Activated gamma-delta T cell treated with Interleukin-2 at 50 U/mL for 16 hours (primary cell): ENCODE data around the gene MYL12B.
A peak's percentile ranks its signal among the peaks of the same experiment; 100 is the strongest.
"Not testable (repeated sequence)": the region's sequence is repeated elsewhere in the genome, so short reads cannot be mapped to it uniquely, and the experiment has no call there.

Experiments
- DNase-seq: peaks from one replicate; pipeline ENCODE4 v3.0.0-alpha.2; 2020

Gene MYL12B

DNA sequence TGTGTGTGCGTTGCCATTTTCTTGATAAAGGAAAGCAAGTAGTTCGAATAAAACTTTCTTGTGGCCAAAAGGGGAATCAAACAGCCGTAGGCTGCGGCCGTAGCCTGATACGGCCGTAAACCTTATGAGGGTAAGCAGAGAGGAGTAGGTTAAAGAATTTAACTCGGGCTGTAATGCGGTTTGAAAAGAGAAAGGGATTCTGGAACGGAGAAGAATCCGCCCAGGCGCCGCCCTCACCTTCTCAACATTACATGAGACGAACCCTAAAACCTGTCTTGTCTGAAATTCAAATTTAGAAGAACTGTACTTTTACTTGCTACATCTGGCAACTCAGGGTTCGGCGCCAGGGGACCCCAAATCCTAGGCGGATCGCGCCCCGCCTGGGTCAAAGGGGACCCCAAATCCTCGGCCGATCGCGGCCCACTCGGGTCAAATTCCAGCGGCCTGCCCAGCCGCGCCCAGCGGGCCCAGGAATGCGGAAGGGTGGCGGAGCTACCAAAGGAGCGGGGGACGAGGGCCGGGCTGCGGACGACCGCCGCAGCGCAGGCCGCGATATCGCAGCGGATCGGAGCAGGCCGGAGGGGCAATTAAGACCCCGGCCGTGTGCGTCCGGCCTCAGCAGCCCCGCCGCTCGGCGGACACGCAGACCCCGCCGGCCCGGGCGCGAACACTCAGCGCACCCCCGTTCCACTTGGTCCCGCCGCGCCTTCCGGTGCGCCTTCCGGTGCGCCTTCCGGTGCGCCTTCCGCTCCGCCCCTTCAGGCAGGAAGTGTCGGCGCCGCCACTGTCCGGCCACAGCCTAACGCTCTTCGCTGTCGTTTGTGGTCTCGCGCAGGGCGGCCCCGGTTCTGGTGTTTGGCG lies at the start of gene MYL12B:
MYL12B (plus strand) TSS at position 761 of the 861 bp plus-strand sequence. CDS start 10,766 bp downstream, outside the sequence.
- peak; percentile 83 for DNase-seq

DNA sequence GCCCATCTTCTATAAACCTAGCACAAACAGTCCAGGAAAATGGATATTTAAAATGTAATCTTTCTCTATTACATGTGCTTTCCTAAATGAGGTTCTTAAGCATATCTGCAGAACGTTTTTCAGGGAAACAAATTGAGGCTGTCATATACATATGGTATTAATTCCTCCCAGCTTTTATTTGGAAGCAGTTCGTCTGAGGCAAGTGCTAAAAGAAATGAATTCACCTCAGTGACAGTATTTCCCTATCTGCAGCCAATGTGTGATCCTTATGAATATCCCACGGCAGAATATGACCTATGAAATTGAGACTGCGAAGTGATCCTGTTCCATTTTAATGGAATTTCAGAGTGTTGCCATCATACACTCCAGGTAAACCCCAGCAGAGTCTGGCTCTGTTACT lies 49.3 kb upstream of the MYL12B start:
- DNase-seq, result no peak

DNA sequence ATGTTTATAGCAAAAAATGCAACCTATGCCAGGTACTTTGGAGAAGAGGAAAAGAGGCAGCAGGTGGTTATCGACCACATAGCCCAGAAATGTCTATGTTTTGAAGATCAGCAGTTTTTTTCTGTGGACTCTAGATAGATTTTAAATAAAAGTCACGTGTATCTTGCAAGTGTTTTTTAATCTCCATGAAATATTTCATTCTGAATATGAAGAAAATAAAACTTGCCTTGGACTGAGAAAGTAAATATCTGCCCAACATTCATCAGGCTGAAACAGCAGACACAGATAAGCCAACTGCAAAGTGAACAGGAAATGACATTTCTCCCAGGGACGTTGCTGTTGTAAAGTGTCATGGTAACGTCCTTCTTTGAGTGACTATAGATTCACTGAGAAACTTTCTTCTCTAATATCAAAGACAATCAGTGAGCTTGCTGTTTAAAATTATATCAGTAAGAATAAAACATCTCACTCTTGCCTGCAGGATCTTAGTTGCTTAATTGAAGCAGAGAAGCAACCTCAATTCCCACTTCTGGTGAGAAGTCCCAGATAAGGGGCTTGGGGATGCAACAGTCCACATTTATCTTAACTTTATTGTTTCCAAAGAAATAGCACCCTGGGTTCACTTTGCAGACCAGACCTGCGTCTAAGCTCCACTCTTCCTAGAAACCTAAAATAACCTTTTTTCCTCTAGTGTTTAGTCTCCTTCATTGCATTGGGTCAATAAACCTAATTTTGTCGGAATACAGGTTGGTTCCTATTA lies 48.5 kb upstream of the MYL12B start:
- no peak for DNase-seq

DNA sequence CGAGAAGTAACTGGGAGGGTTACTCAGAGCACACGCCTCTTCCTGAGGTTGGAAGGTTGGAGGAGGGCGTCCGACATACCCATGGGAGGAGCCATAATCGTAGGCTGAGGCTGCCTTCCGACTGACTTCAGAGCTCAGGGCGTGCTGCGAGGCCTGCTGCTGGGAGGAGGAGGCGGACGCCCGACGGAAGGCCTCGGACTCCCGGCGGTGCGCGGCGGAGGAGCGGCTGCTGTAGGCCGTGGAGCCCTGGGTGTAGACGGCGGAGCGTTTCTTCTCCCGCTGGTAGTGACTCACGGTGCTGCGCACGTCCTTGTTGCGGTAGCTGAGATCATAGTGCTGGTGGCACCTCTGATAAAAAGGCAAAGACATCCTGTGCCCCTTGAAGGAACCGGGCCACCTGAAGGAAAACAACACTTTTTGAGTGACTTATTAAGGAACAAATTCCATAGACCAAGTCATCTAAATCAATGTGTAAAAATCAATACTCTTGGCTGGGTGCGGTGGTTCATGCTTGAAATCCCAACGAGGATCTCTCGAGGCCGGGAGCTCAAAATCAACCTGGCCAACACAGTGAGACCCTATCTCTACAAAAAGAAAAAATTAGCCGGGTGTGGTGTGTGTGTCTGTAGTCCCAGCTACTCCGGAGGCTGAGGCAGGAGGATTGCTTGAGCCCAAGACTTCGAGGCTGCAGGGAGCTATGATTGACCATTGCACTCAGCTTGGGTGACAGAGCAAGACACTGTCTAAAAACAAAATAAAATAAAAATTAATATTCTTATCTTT lies 46.9 kb upstream of the MYL12B start:
- no peak for DNase-seq

DNA sequence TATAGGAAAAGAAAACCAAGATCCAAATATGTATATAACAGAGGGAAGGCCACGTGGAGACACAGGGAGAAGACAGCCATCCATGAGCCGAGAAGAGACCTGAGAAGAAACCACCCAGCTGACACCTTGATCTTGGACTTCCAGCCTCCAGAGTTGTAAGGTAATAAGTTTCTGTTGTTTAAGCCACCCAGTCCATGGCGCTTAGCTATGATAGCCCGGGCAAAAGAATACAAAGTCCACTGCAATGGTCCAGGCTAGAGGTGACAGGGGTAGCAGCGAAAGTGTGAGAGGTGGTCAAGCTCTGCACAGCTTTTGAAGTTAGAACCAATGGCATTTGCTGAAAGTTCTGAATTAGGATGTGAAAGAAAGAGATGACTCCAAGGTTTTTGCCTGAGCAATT lies 44.9 kb upstream of the MYL12B start:
- no peak for DNase-seq

DNA sequence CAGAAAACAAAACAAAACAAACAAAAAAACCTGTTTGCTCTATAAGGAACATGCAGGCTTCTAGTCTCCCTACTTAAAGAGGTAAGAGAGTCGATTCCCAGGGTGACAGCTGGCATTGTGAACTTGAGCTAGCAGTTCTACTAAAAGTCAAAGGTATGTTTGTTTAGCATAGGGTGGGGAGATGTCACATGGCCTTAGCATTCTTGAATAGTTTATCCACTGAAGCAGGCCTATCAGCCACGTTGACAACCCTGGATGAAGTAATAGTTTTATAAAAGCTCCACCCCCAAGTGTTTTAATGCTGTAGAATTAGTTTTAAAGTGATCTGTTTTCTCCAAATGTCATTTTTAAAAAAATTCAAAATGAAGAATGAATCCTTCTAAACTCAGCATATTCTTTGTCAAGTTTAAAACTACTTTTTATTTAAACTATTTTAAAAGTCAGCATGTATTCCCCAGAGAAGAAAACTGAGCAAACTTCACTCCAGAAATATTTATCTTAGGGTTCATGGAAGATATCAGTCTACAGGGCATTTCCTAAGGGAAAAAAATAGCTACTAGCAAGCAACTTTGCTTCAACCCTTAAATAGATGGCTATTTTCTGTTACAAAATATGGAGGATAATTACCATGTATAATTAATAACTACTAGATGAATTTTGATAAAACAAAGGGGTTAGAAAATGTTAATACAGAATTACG lies 43.8 kb upstream of the MYL12B start:
- no peak for DNase-seq

DNA sequence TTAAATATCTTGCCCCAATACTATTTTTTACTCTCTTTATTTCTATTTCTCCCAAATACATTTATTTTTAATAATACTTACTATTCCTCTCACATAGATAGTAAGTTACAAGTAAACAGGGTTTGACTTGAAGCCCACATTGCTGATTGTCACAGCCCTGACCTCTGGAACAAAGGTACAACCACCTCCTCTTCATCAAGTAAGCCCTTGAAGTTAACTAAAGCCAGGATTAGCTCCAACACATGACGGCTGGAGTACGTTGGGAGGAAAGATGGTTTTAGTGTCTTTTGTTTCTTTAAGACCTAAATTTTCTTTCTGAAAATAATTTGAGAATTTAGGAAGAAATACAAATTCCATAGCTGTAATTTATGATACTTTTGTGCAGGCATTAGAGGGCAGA lies 43.1 kb upstream of the MYL12B start:
- DNase-seq, result no peak

DNA sequence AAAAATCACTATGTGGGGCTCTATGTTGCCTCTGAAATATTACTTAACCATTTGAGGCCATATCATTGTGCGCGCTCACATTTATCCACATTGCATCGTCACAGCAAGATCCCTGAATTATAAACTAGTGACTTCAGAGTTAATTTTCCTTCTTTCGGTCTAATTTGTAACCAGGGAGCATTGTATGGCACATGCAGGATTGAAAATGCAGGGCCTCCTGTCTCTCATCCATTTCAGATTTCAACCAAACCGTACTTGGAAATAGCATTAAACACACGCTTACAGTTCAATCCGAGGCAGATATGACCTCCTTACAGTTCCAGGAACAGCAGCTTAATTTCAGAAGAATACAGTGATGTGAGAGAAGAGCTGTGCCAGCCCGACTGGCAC lies 42.7 kb upstream of the MYL12B start:
- no peak for DNase-seq

DNA sequence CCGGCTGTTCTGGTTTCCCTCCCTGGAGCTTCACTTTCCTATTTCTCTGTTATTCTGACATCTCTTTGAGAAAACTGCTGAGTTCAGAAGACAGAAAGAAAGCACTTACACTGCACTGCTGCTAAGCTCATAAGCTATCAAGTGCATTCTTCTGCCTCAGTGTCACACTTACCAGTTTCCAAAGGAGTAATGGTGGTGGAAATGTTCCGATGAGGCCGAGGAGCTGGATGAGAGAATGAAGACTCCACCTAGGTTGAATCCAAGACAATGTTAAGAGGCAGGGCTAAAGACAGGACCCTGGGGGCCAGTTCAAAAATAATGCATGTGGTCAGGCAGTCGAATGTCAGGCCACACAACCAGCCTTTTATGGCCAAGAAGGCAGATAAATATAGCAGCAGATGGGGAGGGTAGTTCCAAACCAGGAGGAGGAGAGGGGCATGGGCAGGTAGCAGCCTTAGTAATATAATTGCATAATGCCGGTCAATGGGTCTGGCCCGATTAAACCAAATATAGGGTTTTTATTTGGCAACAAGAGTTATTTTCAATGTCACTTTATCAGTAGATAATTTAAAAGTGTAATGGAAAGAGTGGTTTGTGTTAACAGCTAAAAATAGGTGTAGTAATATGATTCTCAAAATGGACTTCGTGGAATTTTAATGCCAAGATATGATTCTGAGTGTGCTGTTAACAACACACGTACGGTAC lies 42.1 kb upstream of the MYL12B start, which contains the start of gene MYOM1:
MYOM1 (minus strand) TSS at position 338 of the 705 bp plus-strand sequence. CDS start 4,745 bp downstream, outside the sequence.
- no peak for DNase-seq

DNA sequence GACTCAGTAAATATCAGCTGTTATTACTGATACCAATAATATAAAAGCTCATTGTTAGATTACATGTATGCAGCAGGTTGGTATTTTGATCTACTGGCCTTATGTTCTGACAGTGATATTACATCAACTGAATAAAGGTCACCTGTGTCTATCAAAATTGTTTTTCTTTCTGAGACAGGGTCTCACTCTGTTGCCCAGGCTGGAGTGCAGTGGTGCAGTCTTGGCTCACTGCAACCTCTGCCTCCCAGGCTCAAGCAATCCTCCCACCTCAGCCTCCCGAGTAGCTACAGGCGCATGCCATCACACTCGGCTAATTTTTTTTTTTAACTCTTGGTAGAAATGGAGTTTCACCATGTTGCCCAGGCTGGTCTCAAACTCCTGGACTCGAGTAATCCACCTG lies 41.1 kb upstream of the MYL12B start:
- DNase-seq, result not testable (repeated sequence)

DNA sequence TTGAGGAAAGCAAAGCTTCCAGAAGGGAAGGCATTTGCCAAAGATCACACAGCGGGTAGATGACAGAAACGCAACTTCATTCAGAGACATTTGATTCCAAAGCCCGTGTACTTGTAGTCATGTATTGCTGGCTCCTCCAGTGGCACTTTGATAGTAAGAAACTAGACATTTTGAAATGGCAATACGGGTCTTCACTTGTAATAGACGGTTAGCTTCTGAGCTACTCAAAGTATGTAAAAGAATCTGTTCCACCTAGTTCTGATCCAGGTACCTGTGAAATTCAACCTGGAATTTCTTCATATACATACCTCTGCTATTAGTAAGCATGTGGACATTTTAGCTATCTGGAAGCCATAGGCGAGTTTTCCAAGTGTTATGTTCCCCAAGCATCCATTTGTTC lies 40.4 kb upstream of the MYL12B start:
- no peak for DNase-seq

DNA sequence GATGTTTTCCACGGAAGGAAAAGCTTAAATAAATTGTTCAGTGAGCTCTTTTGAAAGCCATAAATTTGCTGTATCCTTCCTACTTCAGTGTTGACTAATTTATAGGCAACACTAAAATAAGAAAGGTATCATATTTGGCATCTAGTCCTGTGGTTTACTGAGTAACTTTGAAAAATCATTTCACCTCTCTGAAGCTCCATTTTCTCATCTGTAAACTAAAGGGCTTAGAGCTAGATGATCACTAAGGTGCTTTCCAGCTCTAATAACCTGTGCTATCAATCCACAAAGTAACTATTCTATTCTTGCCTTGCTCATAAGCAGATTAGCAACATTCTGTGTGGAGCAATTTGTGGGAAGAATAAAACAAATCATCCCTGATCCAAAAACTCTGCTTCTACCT lies 38.6 kb upstream of the MYL12B start:
- DNase-seq, result no peak

DNA sequence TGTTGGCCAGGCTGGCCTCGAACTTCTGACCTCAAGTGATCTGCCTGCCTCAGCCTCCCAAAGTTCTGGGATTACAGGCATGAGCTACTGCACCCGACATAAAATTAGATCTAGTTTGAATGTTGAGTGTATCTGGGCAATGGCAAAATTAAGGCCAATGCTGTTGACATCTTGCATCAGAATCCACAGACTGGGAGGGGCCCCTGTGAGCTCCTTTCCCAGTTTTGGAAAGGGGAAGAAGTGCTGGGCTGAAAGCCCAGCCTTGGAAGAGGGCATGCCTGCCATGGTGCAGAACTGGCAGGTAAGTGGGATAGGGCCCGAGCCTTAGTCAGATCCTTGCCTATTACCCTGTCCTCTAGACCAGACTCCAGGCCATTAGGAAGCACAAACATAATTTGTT lies 37.7 kb upstream of the MYL12B start:
- no peak for DNase-seq

DNA sequence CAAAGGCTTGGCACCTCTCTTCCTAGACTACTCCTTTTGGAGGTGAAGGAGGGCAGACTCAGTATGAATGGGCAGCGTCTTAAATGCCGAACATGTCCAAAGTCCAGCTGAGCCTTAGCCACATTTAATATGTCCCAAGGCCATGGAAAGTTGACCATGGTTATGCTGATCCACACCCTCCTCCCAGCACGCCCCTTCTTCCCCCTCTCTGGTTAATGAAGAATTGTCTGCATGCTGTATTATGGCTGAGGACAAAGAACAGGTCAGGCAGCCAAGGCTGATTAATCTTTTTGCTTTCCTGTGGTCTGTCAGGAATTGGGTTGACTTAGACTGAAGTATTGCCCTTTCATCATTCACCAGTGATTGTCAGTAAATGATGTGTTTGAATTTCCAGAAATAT lies 36.3 kb upstream of the MYL12B start:
- no peak for DNase-seq

DNA sequence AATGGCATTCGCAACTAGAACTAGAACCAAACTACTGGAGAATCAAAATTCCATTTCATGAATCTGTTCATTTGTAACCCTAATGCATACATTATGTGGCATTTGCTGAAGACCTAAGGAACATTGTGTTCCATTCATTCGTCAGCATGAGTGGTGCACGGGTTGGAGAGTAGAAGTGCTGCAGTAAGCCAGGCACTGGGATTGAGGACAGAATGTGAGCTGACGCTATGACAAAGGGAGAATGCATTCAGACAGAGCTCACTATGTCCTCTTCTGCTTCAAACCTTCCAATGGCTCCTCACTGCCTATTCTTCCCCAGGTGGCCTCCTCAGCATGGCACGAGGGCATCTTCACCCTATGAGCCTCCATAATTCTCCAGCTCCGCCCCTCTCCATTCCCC lies 35.9 kb upstream of the MYL12B start:
- DNase-seq, result no peak

DNA sequence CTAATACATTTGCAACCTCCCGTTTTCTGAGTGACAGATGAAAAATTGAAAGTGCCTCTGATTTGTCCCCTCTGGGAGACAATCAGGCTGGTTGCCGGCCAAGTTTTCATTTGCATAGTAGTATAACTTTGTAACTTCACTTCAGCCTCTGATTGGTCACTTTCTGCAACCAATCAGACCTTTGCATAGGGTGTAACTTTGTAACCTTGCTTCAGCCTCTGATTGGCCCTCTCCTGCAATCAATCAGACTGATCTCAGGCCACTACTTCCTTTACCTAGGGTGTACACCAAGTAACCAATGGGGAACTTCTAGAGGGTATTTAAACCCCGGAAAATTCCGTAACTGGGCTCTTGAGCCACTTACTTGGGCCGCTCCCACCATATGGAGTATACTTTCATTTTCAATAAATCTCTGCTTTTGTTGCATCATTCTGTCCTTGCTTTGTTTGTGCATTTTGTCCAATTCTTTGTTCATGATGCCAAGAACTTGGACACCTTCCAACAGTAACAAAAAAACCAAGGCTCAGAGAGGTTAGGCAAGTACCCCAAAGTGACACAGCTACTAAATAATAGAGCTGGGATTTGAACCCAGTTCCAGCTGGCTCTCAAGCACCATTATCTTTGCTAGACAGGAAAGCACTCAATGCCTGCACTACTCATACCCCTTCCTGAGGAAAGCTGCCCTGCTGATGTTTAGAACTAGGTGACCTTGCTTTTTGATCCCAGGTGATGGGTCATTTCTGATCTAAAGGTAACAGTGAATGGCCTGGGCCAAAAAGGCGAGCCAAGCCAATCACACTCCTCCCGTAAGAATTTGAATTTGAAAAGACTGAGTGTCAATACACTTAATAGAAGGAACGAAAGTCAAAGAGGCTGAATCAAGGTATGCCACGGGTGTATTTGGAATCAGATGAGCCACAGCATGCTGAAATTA lies 31.3 kb upstream of the MYL12B start:
- no peak for DNase-seq

DNA sequence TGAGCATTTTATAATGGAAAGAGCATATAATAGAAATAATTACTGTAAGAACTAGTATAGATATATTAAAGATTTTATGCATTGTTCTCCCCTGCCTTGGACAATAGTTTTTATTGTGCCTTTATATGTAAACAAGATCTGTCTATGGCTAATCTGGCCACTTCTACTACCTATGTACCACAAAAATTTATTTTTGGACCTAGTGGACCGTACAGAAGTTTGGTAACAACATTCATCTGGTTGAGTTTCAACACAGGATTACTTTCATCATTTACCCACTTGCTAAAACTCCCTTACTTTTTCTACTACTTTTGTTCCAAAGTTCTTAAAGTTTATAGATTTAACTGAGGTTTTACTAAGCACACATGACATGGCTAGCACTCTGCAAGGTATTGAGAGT lies 28.9 kb upstream of the MYL12B start:
- no peak for DNase-seq

DNA sequence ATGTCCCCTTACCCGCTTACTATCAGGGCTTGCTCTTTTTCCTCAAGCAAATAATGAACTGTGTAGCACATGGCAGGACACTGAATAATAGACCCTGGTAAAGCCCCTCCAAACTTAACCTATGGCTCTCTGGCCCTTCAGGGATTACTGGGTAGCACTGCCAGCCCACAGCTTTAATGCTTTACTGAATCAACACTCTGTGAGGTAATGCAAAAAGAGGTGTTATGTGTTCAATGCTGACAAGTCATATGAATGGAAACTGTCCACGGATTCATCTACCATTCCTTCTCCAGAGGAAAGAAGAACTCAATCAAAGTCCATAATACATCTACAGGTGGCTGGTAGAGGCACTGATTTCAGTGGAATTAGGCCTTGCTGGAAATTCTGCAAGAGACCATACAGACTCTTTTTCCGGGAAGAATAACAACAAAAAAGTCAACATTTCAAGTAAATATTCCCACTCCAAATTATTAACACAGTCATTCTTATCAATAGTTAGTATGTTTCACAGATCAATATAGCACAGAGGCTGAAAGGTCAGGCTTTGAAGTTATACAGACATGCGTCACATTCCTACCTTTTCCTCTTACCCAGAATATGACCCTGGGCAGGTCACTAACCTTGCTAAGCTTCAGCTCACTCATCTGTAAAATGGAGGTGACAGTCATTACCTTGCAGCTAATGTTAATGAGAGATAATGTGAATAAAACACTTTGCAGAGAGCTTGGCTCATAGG lies 28.3 kb upstream of the MYL12B start:
- DNase-seq, result no peak

DNA sequence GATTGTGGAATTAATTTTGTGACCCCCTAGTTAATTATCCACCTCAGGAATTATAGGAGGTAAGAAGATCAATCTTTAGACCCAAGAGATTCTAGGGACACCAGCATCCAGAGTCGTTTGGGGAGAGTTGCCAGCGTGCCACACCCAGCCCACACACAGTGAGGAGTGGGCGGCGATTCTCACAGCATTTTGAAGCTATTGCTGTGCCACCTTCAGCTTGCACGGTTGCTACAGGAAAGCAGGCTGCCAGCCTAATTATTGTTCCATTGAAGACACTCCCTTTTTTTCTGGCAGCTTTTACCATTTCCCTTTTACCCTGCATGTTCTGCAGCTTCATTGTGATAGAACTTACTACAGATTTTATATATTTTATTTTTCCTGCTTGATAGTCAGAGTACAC lies 27.5 kb upstream of the MYL12B start:
- no peak for DNase-seq

DNA sequence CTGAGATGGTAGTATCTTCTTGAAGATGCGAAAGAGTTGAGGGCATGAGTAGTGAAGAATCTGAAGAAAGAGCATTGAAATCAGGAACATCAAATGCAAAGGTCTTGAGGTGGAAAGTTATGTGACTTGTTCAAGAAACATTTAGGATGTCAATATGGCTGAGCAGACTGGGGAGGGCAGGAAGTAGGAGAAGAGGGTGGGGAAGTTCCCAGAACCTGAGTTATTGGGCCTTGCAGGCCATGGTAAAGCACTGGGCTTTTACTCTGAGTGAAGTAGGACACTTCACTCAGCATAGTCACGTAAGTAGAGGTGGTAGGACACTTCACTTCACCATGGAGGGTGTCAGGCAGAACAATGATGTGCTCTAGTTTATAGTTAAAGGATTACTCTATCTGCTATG lies 26.1 kb upstream of the MYL12B start:
- DNase-seq, result no peak
